Immature natural killer cell (primary cell): ENCODE data around the gene CD84. TPM values are rescaled to one million over a fixed set of nuclear protein-coding genes. Genes with fewer than 3 reads are reported as not detected.
A peak's percentile ranks its signal among the peaks of the same experiment; 100 is the strongest.
"Not testable (repeated sequence)": the region's sequence is repeated elsewhere in the genome, so short reads cannot be mapped to it uniquely, and the experiment has no call there.

ENCODE experiments used
- DNase-seq, 3 donors: peaks; one replicate each; pipeline ENCODE4 v3.0.0; 2022; ENCODE audit warnings: mixed read lengths in 1 of 3
- H3K27ac Mint-ChIP-seq, 6 donors: one replicate each; pipeline ENCODE4 v1.8.0; 2020; ENCODE audit warnings: mixed read lengths in 6 of 6, mild to moderate bottlenecking in 5 of 6, inconsistent platforms in 4 of 6, moderate library complexity in 3 of 6
- H3K27me3 Mint-ChIP-seq, 3 donors: one replicate each; pipeline ENCODE4 v1.8.0; 2020 to 2021; ENCODE audit warnings: low read depth in 3 of 3, mild to moderate bottlenecking in 3 of 3, mixed read lengths in 3 of 3, moderate library complexity in 3 of 3, inconsistent platforms in 1 of 3
- H3K36me3 Mint-ChIP-seq, 3 donors: one replicate each; pipeline ENCODE4 v1.8.0; 2020; ENCODE audit warnings: mixed read lengths in 3 of 3, inconsistent platforms in 2 of 3, mild to moderate bottlenecking in 2 of 3
- H3K4me1 Mint-ChIP-seq, 2 donors: one replicate each; pipeline ENCODE4 v1.8.0; 2020; ENCODE audit warnings: inconsistent platforms in 2 of 2, mild to moderate bottlenecking in 2 of 2, mixed read lengths in 2 of 2, moderate library complexity in 1 of 2
- H3K4me3 Mint-ChIP-seq, 5 donors: one replicate each; pipeline ENCODE4 v1.8.0; 2020; ENCODE audit warnings: mild to moderate bottlenecking in 5 of 5, mixed read lengths in 5 of 5, inconsistent platforms in 3 of 5, moderate library complexity in 3 of 5
- H3K9me3 Mint-ChIP-seq, 6 donors: one replicate each; pipeline ENCODE4 v1.8.0; 2020; ENCODE audit warnings: mild to moderate bottlenecking in 6 of 6, mixed read lengths in 6 of 6, inconsistent platforms in 4 of 6, moderate library complexity in 3 of 6
- polyA plus RNA-seq, 3 donors: library from polyadenylated mRNA; unstranded; fragments of 300-500 nt; fragmentation: Illumina TruSeq; gene quantifications; one replicate each; pipeline ENCODE4 v1.2.3, GENCODE V29; 2021

CD84 gene
- polyA plus RNA-seq, 3 donors from 2014 or later = 2.1 to 3.9 (median 3.0) TPM

DNA sequence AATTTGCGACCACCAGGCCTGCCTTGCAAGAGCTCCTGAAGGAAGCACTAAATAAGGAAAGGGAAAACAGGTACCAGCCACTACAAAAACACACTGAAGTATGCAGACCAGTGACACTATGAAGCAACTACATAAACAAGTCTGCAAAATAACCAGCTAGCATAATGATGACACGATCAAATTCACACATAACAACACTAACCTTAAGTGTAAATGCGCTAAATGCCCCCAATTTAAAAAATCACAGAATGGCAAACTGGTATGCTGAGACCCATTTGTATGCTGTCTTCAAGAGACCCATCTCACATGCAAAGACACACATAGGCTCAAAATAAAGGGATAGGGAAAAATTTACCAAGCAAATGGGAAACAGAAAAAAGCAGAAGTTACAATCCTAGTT, 19.9 kb downstream of the CD84 start:
- DNase-seq = not testable (repeated sequence)
- H3K4me1 Mint-ChIP-seq = peaks cover 46 to 47% of the 10 kb centered on the region in 2 donors

DNA sequence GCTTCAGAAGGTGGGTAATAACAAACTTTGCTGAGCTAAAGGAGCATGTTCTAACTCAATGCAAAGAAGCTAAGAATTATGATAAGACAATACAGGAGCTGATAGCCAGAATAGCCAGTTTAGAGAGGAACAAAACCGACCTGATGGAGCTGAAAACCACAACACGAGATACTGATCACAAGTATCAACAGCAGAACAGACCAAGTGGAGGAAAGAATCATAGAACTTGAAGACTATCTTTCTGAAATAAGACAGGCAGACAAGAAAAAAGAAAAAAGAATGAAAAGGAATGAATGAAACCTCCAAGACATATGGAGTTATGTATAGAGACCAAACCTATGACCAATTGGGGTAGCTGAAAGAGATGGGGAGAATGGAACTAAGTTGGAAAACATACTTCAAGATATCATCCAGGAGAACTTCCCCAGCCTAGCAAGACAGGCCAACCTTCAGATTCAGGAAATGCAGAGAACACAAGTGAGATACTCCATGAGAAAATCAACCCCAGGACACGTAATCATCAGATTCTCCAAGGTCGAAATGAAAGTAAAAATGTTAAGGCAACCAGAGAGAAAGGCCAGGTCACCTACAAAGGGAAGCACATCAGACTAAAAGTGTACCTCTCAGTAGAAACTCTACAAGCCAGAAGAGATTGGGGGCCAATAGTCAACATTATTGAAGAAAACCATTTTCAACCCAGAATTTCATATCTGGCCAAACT, 20.5 kb downstream of the CD84 start:
- peak overlapping the region; percentile 64 to 90 (median 80) for H3K27ac Mint-ChIP-seq
- no peak for DNase-seq
- peaks cover 9 to 23% (median 19%) of the 10 kb centered on the region in 3 donors for H3K36me3 Mint-ChIP-seq
- H3K27me3 Mint-ChIP-seq = peaks cover 0 to 5% (median 3%) of the 10 kb centered on the region in 3 donors
- peaks cover 2 to 13% (median 7%) of the 10 kb centered on the region in 6 donors for H3K9me3 Mint-ChIP-seq
- peak overlapping the region; percentile 62 to 79 (median 65) for H3K4me3 Mint-ChIP-seq
- peaks cover 40 to 42% of the 10 kb centered on the region in 2 donors for H3K4me1 Mint-ChIP-seq

More for the DNA sequence above, 19.9 kb downstream of the CD84 start:
- Mint-ChIP-seq H3K4me3 (peak overlapping the region; percentile 11 to 79 (median 62)), H3K27ac (peak overlapping the region; percentile 64 to 90 (median 80)), H3K9me3 (peaks cover 2 to 13% (median 7%) of the 10 kb centered on the region in 6 donors), H3K36me3 (peaks cover 9 to 23% (median 19%) of the 10 kb centered on the region in 3 donors)
- not testable (repeated sequence) for H3K27me3 Mint-ChIP-seq

DNA sequence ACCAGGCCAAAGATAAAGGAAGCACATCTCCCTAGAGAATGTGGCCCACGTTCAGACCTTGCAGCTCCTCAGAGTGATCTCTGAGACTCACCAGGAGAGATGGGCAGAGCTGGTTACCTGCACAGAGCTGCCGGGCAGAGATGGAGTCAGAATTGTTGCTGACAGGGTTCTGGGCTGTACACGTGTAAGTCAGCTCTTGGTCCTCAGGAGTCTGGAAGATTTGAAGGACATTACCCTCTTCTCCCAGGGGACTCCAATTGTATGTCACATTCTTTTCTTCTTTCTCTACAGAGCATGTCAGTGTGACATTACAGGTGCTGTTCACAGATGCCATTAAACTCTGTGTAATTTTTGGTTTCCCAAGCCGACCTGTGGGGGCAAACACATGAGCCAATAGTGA, 25.5 kb downstream of the CD84 start:
- Mint-ChIP-seq H3K9me3 (no peaks in the 10 kb centered on the region), H3K27ac (no peak overlapping the region), H3K36me3 (peaks cover 0 to 14% (median 8%) of the 10 kb centered on the region in 3 donors), H3K27me3 (peaks cover 0 to 2% (median 2%) of the 10 kb centered on the region in 3 donors), H3K4me1 (peaks cover 11 to 17% of the 10 kb centered on the region in 2 donors), H3K4me3 (no peak overlapping the region)
- DNase-seq = no peak

DNA sequence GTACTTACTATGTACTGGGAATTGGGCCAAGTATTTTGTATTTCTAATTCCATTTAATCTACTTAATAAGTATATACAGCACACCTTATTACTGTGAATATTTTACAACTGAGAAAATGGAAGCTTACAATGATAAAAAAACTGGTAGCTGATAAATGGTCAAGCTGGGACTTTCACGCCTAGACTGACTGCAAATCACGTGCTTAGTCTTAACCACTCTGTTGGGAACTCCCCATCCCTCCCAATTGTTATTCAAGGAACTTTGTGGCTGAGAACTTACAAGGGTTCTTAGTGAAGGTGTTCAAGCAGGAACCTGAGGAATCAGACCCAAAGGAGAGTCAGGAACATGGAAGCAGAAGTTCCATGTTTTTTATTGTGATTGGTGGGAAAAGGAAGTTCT, 26.9 kb downstream of the CD84 start:
- Mint-ChIP-seq H3K27me3 (peaks cover 0 to 2% (median 2%) of the 10 kb centered on the region in 3 donors), H3K36me3 (peaks cover 0 to 11% (median 5%) of the 10 kb centered on the region in 3 donors), H3K27ac (peak overlapping the region in 2 of 6 donors; percentile 9 to 16), H3K4me3 (no peak overlapping the region), H3K4me1 (peaks cover 4 to 8% of the 10 kb centered on the region in 2 donors), H3K9me3 (no peaks in the 10 kb centered on the region)
- no peak for DNase-seq

DNA sequence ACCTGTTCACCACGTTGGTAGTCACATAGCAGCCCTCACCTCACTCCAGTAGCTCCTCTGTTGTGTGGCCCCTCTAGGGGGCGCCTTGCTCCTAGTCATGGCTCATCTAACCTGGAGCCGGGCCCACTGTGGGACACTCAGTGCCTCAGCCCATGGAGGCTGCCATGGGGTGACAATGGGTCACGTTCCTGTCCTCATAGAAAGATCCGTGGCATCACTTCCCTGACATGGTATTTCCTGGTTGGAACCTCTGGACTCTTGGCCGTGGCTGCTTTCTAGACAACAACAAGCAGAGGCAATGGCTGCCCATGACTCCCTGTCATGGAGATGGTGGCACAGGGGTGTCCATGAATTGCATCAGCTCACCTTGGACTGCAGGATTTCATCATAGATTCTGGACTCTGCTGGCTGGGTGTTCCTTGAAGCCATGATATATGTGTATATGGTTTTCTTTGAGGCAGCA, 28.7 kb downstream of the CD84 start:
- H3K4me3 Mint-ChIP-seq = no peak overlapping the region
- H3K9me3 Mint-ChIP-seq = no peaks in the 10 kb centered on the region
- H3K27me3 Mint-ChIP-seq = peaks cover 0 to 2% (median 2%) of the 10 kb centered on the region in 3 donors
- H3K36me3 Mint-ChIP-seq = peaks cover 0 to 11% (median 5%) of the 10 kb centered on the region in 3 donors
- peaks cover 4 to 8% of the 10 kb centered on the region in 2 donors for H3K4me1 Mint-ChIP-seq
- no peak overlapping the region for H3K27ac Mint-ChIP-seq
- DNase-seq = no peak

DNA sequence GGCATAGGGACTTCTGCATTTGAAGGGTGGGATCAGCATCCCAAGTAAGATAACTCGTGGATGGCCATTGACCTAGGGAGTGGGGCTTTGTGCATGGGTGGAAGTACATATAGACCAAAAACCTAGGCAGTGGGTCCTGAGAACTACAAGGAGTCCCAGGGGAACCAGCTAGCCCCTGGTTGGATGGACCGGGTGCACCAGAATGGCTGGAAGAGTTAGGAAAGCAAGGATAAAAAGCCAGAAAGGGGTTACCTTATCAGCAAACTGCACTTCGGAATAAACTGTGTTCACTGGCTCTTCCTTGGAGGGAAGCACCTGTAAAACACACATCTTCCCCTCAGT, 29.7 kb downstream of the CD84 start:
- no peak for DNase-seq
- Mint-ChIP-seq H3K27ac (peak overlapping the region in 1 of 6 donors; percentile 13), H3K9me3 (no peaks in the 10 kb centered on the region), H3K27me3 (peaks cover 0 to 2% (median 2%) of the 10 kb centered on the region in 3 donors), H3K4me1 (peaks cover 9 to 14% of the 10 kb centered on the region in 2 donors), H3K4me3 (no peak overlapping the region), H3K36me3 (peaks cover 0 to 11% (median 9%) of the 10 kb centered on the region in 3 donors)

DNA sequence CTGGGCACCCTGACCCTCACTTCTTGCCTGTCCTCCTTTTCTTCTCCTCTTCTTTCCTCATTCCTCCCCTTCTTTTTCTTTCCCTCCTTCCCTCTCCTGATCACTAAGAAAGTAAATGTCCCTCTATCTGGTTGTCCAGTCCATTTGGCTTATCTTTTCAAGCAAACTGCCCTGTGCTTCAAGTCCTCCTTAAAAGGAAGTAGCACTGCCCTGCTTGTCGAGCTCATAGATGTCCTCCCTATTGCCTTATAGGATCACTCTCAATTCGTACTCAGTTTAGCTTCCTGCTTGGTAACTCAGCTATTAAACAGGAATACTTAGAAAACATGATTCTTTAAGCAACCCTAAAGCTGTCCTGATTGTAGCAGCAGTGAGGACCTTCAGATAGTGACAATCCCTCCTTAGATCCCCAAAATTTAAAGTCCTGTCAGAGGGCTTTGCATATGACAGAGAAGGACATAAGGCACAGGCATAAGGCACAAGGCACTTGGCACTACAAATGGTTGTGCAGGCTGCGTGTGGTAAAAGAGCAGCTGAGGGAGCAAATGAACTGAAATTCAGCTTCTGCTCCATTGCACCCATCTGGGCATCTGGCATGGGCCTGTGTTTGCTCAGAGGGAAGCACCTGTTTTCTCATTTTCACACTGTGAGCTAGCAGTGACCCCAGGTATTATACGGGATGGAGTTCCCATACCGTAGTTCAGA, 30.2 kb downstream of the CD84 start:
- peak overlapping the region in 2 of 6 donors; percentile 10 to 26 for H3K27ac Mint-ChIP-seq
- DNase-seq = no peak
- H3K4me3 Mint-ChIP-seq = no peak overlapping the region
- H3K27me3 Mint-ChIP-seq = peaks cover 0 to 2% (median 2%) of the 10 kb centered on the region in 3 donors
- H3K36me3 Mint-ChIP-seq = peaks cover 0 to 11% (median 10%) of the 10 kb centered on the region in 3 donors
- H3K9me3 Mint-ChIP-seq = no peaks in the 10 kb centered on the region
- peaks cover 14 to 18% of the 10 kb centered on the region in 2 donors for H3K4me1 Mint-ChIP-seq

DNA sequence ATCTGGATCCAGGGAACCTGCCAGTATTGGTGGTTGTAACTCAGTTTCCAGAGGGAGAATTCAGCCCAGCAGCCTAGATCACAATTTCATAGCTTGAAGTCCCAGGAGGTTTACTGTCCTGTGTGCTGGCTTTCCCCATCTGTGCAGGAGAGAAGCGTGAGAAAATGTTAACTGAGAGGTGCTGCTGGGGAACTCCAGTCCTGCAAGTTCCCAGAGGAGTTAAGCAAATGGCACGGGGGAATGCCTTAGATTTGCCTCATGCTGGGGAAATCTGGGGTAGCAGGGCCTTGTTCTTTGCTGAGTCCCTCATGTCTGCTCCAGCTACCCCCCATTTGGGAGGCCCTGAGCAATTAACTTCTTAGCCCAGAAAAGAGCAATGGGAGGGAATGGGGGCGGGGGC, 31.1 kb downstream of the CD84 start:
- H3K4me1 Mint-ChIP-seq = peaks cover 20 to 24% of the 10 kb centered on the region in 2 donors
- peaks cover 0 to 11% (median 10%) of the 10 kb centered on the region in 3 donors for H3K36me3 Mint-ChIP-seq
- peak overlapping the region in 1 of 6 donors; percentile 62 for H3K27ac Mint-ChIP-seq

DNA sequence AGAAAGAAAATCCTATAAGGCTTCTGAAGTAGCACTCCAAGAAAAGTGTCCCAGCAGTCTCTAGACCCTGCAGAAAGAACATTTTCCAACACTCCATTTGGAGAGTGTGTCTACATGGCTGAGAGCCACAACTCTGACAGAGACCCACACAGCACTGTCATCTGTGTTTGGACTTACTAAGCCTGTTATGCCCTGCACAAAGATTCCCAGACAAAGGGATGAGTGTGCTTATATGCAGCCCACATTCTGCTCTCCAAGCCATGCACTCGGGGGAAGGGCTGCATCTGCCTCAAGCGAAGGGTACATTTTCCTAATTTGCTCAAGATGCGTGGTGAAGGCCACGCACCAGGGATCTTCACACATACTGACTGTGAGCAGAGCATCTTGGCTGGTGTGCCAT, 31.9 kb downstream of the CD84 start:
- H3K9me3 Mint-ChIP-seq = no peaks in the 10 kb centered on the region
- H3K27ac Mint-ChIP-seq = no peak overlapping the region
- no peak for DNase-seq
- H3K27me3 Mint-ChIP-seq = peaks cover 0 to 1% (median 0%) of the 10 kb centered on the region in 3 donors
- peaks cover 17 to 19% of the 10 kb centered on the region in 2 donors for H3K4me1 Mint-ChIP-seq
- no peak overlapping the region for H3K4me3 Mint-ChIP-seq
- peaks cover 0 to 10% (median 6%) of the 10 kb centered on the region in 3 donors for H3K36me3 Mint-ChIP-seq

More for the DNA sequence above, 31.1 kb downstream of the CD84 start:
- no peak overlapping the region for H3K4me3 Mint-ChIP-seq
- no peak for DNase-seq
- H3K27me3 Mint-ChIP-seq = peaks cover 0 to 2% (median 1%) of the 10 kb centered on the region in 3 donors
- H3K9me3 Mint-ChIP-seq = no peaks in the 10 kb centered on the region

DNA sequence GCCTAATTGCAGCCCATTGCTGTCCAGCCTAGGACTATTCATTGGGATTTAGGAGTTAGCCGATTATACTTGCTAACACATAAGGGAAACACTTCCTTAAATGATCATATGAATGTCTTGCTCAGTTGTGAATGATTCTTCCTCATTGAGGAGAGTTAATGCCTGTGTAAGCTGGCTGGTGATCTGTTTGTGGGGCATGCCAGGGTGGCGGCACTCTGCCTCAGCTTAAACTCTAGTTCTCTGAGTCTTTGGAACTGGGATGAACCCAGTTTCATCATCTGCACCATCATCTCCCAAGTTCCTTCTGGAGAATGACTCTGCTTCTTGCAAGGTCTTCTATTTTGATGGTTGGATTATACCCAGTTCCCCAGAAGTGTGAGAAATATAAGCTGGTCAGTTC, 32.4 kb downstream of the CD84 start:
- Mint-ChIP-seq H3K9me3 (no peaks in the 10 kb centered on the region), H3K4me3 (no peak overlapping the region), H3K27me3 (peaks cover 0 to 1% (median 0%) of the 10 kb centered on the region in 3 donors), H3K36me3 (peaks cover 0 to 10% (median 5%) of the 10 kb centered on the region in 3 donors), H3K27ac (no peak overlapping the region), H3K4me1 (peaks cover 20% of the 10 kb centered on the region in 2 donors)
- no peak for DNase-seq

DNA sequence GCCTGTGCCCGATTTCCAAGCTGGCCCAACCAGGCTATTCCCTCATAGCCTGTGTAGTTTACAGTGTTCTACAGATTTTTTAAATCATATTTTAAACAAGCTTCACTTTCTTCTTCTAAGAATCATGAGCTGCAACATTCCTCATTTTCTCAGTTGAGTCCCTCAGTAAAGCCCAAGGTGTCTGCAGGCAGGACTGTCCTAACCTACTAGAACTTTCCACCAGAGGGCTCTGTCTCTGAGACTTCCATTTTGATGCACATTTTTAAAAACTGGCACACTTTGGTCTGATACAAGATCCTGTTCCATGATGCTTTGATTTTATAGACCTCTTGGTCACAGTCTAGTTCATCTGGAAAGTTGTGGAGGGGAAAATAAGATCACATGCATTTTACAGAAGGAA, 34.6 kb downstream of the CD84 start:
- DNase-seq = peak in 2 of 3 donors; percentile 35 to 40
- peaks cover 0 to 1% (median 0%) of the 10 kb centered on the region in 3 donors for H3K27me3 Mint-ChIP-seq
- H3K4me3 Mint-ChIP-seq = no peak overlapping the region
- peaks cover 0 to 5% (median 0%) of the 10 kb centered on the region in 3 donors for H3K36me3 Mint-ChIP-seq
- H3K4me1 Mint-ChIP-seq = peaks cover 43% of the 10 kb centered on the region in 2 donors
- H3K9me3 Mint-ChIP-seq = no peaks in the 10 kb centered on the region
- H3K27ac Mint-ChIP-seq = peak overlapping the region; percentile 8 to 78 (median 72)

DNA sequence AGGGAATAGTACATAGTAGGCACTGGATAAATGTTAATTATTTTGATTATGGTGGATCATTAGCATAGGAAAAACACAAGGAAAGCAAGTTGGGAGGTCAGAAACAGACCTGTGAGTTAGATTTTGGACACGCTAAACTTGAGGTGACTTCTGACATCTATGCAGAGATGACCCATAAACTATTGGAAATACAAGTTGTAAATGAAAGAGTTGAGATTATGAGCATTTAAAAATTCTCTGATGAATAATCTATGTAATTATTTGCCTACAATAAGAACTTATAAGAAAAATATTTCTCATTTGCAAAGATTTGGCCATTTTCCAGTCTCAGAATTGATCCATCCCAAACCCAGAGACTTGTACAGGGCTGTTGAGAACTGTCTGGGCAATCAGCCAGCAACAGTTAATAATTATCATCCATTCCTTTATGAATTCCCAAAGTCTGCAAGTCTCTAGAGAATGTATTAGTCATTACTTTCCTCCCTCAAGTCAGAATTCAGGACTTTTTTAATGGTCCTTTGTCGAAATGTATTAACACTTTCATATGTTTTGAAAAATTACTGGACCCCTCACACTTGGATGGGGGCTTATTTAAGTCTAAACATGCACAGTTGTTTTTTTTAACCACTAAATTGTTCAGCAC, 36.9 kb downstream of the CD84 start:
- H3K4me3 Mint-ChIP-seq = no peak overlapping the region
- H3K27ac Mint-ChIP-seq = peak overlapping the region; percentile 85 to 98 (median 94)
- no peaks in the 10 kb centered on the region for H3K9me3 Mint-ChIP-seq
- peaks cover 54 to 56% of the 10 kb centered on the region in 2 donors for H3K4me1 Mint-ChIP-seq
- H3K27me3 Mint-ChIP-seq = peaks cover 0 to 1% (median 0%) of the 10 kb centered on the region in 3 donors
- peaks cover 0 to 5% (median 0%) of the 10 kb centered on the region in 3 donors for H3K36me3 Mint-ChIP-seq
- DNase-seq = no peak

DNA sequence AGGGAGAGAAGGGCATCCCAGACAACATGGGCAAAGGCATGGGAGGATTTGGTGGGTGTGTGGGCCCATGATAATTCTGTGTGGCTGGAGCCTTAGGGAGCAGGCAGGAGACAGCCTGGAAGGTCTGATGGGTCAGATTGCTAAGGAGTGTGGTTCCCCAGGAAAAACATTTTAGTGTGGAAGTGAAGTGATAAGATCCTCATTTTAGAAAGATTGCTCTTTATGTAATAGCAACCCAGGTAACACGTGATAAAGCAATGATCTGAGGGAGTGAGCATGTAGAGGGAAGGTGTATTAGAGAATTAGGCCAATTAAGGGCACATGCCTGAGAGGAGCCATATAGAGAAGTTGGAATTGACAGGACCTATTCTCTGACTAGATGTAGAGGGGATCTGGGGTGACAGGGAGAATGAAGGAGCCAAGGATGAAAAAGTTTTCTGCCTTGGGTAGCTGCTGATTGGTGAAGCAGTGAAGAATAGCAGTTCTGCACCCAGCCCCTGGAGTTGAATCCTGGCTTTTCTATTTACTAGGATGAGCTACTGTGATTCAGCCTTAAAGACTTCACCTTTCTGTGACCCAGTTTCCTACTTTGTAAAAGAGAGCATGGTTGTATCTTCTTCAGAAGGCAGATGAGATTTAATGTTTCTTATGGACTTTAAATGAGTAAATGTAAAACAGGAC, 37.5 kb downstream of the CD84 start:
- Mint-ChIP-seq H3K4me1 (peaks cover 54 to 57% of the 10 kb centered on the region in 2 donors), H3K36me3 (peaks cover 0 to 5% (median 0%) of the 10 kb centered on the region in 3 donors)
- no peak for DNase-seq

More for the DNA sequence above, 37.5 kb downstream of the CD84 start:
- Mint-ChIP-seq H3K27me3 (peaks cover 0 to 1% (median 0%) of the 10 kb centered on the region in 3 donors), H3K9me3 (no peaks in the 10 kb centered on the region), H3K27ac (peak overlapping the region; percentile 85 to 98 (median 94)), H3K4me3 (peak overlapping the region in 3 of 5 donors; percentile 7 to 26 (median 10))
